ENCODE data around the gene PABPN1L.

The PABPN1L gene

DNA sequence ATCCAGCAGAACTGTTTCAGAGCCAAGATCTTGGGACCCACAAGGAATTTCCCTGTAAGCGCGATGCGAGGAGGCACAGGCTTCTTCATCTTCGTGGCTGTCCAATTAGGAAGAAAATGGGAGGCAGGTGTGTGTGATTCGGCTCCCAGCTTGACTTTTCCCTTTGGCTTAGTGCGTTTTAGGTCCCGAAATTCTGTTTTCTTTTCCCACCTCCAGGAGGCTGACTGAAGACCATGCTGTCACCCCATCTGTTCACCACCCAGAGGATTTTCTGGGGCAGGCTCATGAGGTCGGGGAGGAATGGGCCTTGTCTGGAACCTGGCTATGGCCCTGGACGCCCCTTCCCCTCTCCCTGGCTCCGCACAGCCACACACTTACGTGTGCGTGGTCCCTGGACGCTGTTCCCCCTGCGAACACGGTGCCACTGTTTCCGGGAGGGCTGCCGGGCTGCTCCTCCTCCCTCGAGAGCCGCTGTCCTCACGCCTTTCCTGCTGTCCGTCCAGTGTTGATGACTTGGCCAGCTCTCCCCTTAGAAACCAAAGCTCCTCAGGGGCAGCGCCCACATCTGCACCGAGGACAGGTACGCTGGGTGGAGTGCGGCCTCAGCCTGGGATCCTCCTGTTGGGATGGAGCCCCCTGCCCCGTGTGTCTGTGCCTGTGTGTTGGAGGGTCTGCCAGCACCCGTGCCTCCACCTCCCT is 2.7 kb upstream of the PABPN1L start:
- TF ChIP-seq, protein P1, sequence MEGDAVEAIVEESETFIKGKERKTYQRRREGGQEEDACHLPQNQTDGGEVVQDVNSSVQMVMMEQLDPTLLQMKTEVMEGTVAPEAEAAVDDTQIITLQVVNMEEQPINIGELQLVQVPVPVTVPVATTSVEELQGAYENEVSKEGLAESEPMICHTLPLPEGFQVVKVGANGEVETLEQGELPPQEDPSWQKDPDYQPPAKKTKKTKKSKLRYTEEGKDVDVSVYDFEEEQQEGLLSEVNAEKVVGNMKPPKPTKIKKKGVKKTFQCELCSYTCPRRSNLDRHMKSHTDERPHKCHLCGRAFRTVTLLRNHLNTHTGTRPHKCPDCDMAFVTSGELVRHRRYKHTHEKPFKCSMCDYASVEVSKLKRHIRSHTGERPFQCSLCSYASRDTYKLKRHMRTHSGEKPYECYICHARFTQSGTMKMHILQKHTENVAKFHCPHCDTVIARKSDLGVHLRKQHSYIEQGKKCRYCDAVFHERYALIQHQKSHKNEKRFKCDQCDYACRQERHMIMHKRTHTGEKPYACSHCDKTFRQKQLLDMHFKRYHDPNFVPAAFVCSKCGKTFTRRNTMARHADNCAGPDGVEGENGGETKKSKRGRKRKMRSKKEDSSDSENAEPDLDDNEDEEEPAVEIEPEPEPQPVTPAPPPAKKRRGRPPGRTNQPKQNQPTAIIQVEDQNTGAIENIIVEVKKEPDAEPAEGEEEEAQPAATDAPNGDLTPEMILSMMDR (IDR thresholded peaks at IDR 0.05; ENCODE audit: low read length), result no peak
- TF ChIP-seq EZH2 (optimal IDR thresholded peaks at IDR 0.05; ENCODE audit: low read depth, low read length) (no peak), EZH2phosphoT487 (IDR thresholded peaks at IDR 0.05; ENCODE audit: low read length) (no peak)
- no peaks in the 10 kb centered on the region for H3F3A ChIP-seq (ENCODE audit: insufficient read depth, low read length)
- H3K4me1 ChIP-seq (ENCODE audit: low read length), result no peaks in the 10 kb centered on the region
- no peaks in the 10 kb centered on the region for H3K36me3 ChIP-seq (replicated peaks; ENCODE audit: insufficient read depth, low read length)
- no peak overlapping the region for H3K4me3 ChIP-seq (ENCODE audit: low read length)
- H3K27me3 ChIP-seq (replicated peaks; ENCODE audit: insufficient read depth, low read length), result no peaks in the 10 kb centered on the region; the same call in none of the 2 replicates
- H2AFZ ChIP-seq (ENCODE audit: low read length), result no peak overlapping the region
- H3K4me2 ChIP-seq (ENCODE audit: low read depth, low read length), result no peak overlapping the region
- H3K9me3 ChIP-seq (replicated peaks; ENCODE audit: insufficient read depth, low read length), result no peaks in the 10 kb centered on the region
- no peaks in the 10 kb centered on the region for H4K20me1 ChIP-seq (ENCODE audit: insufficient read depth, low read length)
- no peaks in the 10 kb centered on the region for H3K79me2 ChIP-seq (ENCODE audit: low read length)
- H3K9ac ChIP-seq (ENCODE audit: low read length), result no peak overlapping the region
- DNase-seq, result no peak
- H3K27ac ChIP-seq (ENCODE audit: low read length), result no peak overlapping the region
- H3K9me2 ChIP-seq (replicated peaks; ENCODE audit: insufficient read depth, low read length), result no peaks in the 10 kb centered on the region

DNA sequence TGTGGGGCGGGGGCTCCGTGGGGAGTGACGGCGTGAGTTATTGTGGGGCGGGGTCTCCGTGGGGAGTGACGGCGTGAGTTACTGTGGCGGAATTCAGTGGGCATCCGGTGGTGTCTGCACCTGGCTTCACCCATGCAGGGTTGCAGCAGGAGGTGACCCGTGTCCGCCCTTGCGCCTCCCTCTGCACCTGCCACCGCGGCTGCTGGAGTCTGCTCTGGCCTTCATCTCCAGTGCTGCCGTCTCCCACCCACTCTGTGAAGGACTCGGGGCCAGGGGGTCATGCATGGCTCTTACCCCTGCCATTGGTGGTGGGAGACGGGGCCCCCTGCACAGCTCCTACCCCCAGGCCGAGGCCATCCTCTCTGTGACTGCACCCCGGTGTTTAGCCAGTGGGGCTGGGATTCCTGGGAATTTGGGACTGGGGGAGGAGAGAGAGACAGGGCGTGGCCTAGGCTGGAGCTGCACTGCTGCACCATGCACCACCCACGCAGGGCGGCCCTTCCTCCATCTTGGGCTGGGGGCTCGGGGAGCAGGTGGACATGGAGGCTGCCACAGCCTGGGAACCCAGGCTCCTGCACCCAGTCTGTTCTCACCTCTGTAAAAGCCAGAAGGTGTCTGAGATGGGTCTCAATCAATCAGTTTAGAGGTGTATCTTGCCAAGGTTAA is 1.3 kb upstream of the PABPN1L start:
- Histone ChIP-seq H3K27me3 (replicated peaks; ENCODE audit: insufficient read depth, low read length) (no peaks in the 10 kb centered on the region; the same call in none of the 2 replicates), H3F3A (ENCODE audit: insufficient read depth, low read length) (no peaks in the 10 kb centered on the region), H3K36me3 (replicated peaks; ENCODE audit: insufficient read depth, low read length) (no peaks in the 10 kb centered on the region), H3K4me3 (ENCODE audit: low read length) (no peak overlapping the region), H3K4me1 (ENCODE audit: low read length) (no peaks in the 10 kb centered on the region), H3K79me2 (ENCODE audit: low read length) (no peaks in the 10 kb centered on the region), H3K9me3 (replicated peaks; ENCODE audit: insufficient read depth, low read length) (no peaks in the 10 kb centered on the region), H2AFZ (ENCODE audit: low read length) (no peak overlapping the region), H3K9me2 (replicated peaks; ENCODE audit: insufficient read depth, low read length) (no peaks in the 10 kb centered on the region), H3K4me2 (ENCODE audit: low read depth, low read length) (no peak overlapping the region), H3K27ac (ENCODE audit: low read length) (no peak overlapping the region), H3K9ac (ENCODE audit: low read length) (no peak overlapping the region), H4K20me1 (ENCODE audit: insufficient read depth, low read length) (no peaks in the 10 kb centered on the region)
- DNase-seq, result no peak
- TF ChIP-seq, protein P1 (IDR thresholded peaks at IDR 0.05; ENCODE audit: low read length), result no peak
- TF ChIP-seq EZH2phosphoT487 (IDR thresholded peaks at IDR 0.05; ENCODE audit: low read length) (no peak), EZH2 (optimal IDR thresholded peaks at IDR 0.05; ENCODE audit: low read depth, low read length) (no peak)

DNA sequence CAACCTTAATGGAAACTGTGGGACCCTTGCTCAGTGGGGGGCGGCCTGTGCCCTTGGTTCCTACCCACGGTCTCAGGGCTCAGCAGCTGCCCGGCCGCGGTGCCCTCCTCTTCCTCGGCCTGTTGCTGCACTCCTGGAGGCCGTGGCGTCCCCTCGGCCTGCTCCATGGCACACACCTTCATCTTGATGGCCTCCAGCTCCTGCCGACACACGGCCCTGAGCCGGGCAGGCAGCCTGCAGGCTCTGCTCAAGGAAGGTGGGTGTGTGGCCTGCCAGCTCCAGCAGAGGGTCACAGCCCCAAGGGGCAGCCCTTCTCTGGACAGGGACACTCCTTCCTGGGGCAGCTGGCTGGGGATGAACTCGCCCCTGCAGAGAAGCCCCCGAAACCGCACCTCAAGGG is 718 bp downstream of the PABPN1L start:
- no peak for DNase-seq
- no peak overlapping the region for H3K9ac ChIP-seq (ENCODE audit: low read length)

More for the DNA sequence above, 718 bp downstream of the PABPN1L start:
- H3K9me2 ChIP-seq (replicated peaks; ENCODE audit: insufficient read depth, low read length), result no peaks in the 10 kb centered on the region
- H3K4me3 ChIP-seq (ENCODE audit: low read length), result no peak overlapping the region
- no peak overlapping the region for H2AFZ ChIP-seq (ENCODE audit: low read length)
- H3K4me2 ChIP-seq (ENCODE audit: low read depth, low read length), result no peak overlapping the region
- no peaks in the 10 kb centered on the region for H3K4me1 ChIP-seq (ENCODE audit: low read length)
- H3K36me3 ChIP-seq (replicated peaks; ENCODE audit: insufficient read depth, low read length), result no peaks in the 10 kb centered on the region
- H3K9me3 ChIP-seq (replicated peaks; ENCODE audit: insufficient read depth, low read length), result no peaks in the 10 kb centered on the region
- no peaks in the 10 kb centered on the region for H4K20me1 ChIP-seq (ENCODE audit: insufficient read depth, low read length)
- no peaks in the 10 kb centered on the region for H3K79me2 ChIP-seq (ENCODE audit: low read length)
- TF ChIP-seq, protein P1 (IDR thresholded peaks at IDR 0.05; ENCODE audit: low read length), result no peak
- TF ChIP-seq EZH2 (optimal IDR thresholded peaks at IDR 0.05; ENCODE audit: low read depth, low read length) (no peak), EZH2phosphoT487 (IDR thresholded peaks at IDR 0.05; ENCODE audit: low read length) (no peak)
- no peak overlapping the region for H3K27ac ChIP-seq (ENCODE audit: low read length)
- H3F3A ChIP-seq (ENCODE audit: insufficient read depth, low read length), result no peaks in the 10 kb centered on the region
- H3K27me3 ChIP-seq (replicated peaks; ENCODE audit: insufficient read depth, low read length), result no peaks in the 10 kb centered on the region; the same call in none of the 2 replicates

Measured in MM.1S (cell line).